PC-3 (cell line): Measurements from ENCODE around the gene ADAMTS5.

ENCODE experiments used
- CTCF ChIP-seq: fragments of 300-600 bp; sonication (generic); conservative IDR thresholded peaks from 2 replicates; pipeline ENCODE4 v1.5.1; 2017; ENCODE audit warnings: antibody characterized with exemption, low read depth, mild to moderate bottlenecking, low read length
- EZH2 ChIP-seq: fragments of 300-600 bp; sonication (generic); IDR thresholded peaks from one replicate; pipeline ENCODE4 v1.6.1; 2017; ENCODE audit warnings: antibody characterized with exemption, mild to moderate bottlenecking, low read length; ENCODE audit not compliant: unreplicated experiment
- EZH2phosphoT487 ChIP-seq: fragments of 300-600 bp; sonication (generic); IDR thresholded peaks from 2 replicates; pipeline ENCODE4 v1.6.1; 2018; ENCODE audit warnings: mild to moderate bottlenecking, antibody characterized with exemption, low read length, borderline replicate concordance

- no peak for TF ChIP-seq EZH2
- TF ChIP-seq CTCF = no peak
- no peak for TF ChIP-seq EZH2phosphoT487
Measured at GRCh38 chr21:26936641-26937040, 30.2 kb downstream of the ADAMTS5 start.
